GM18858 (cell line): ENCODE data around the gene TOMM5.

Experiments
- ATAC-seq: cut with Tn5 transposase; IDR thresholded peaks from one replicate; pipeline ENCODE4 v1.9.1; 2021; ENCODE audit not compliant: unreplicated experiment

The TOMM5 gene

DNA sequence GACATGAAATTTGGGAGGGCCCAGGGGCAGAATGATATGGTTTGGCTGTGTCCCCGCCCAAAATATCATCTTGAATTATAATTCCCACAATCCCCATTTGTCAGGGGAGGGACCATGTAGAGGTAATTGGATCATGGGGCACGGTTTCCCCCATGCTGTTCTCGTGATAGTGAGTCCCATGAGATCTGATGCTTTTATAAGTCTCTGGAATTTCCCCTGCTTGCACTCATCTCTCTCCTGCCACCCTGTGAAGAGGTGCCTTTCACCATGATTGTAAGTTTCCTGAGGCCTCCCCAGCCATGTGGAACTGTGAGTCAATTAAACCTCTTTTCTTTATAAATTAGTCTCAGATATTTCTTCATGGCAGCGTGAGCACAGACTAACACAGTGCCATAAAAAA, 27.5 kb downstream of the TOMM5 start:
- ATAC-seq, result no peak

DNA sequence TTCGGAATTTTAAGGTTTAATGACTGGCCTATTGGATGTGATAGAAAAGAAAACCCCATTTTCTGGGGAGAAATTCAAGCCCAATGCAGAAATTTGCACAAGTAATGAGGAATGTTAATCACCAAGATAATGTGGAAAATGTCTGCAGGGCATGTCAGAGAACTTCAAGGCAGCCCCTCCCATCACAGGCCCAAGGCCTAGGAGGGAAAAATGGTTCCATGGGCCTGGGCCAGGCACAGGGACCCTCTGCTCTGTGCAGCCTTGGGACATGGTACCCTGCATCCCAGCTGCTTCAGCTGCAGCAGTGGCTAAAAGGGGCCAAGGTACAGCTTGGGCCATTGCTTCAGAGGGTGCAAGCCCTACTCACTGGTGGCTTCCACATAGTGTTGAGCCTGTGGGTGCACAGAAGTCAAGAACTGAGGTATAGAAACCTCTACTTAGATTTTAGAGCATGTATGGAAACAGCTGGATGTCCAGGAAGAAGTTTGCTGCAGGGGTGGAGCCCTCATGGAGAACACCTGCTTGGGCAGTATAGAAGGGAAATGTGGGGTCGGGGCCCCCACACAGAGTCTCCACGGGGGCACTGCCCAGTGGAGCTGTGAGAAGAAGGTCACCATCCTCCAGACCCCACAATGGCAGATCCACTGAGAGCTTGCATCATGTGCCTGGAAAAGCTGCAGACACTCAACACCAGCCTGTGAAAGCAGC, 28.4 kb downstream of the TOMM5 start:
- no peak for ATAC-seq

DNA sequence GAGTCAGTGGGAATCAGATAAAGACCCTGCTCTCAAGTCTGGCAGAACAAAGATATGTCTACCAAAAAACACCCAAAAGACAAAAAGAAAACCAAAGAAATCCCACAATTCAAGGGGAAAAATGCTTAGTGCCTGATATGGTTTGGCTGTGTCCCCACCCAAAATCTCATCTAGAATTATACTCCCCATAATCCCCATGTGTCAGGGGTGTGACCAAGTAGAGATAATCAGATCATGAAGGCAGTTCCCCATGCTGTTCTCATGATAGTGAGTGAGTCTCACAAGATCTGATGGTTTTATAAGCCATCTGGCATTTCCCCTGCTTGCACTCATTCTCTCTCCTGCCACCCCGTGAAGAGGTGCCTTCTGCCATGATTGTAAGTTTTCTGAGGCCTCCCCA, 29.6 kb downstream of the TOMM5 start:
- no peak for ATAC-seq

DNA sequence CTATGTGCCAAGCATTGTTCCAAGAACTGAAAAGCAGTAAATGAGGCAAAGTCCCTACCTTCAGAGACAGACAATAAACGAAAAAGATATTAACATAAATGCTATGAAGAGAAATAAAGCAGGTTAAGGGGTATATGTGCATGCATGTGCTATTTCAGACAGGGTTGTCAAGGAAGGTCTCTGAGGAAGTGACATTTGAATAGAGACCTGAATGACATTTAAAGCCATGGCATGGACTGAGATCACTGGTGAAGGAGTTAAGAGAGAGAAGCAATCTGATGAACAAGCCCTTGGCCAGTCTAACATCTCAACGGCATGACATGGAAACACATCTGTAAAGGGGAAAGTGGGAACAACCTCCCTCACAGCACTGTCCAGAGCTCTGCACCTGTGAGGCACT, 30.7 kb downstream of the TOMM5 start:
- no peak for ATAC-seq

DNA sequence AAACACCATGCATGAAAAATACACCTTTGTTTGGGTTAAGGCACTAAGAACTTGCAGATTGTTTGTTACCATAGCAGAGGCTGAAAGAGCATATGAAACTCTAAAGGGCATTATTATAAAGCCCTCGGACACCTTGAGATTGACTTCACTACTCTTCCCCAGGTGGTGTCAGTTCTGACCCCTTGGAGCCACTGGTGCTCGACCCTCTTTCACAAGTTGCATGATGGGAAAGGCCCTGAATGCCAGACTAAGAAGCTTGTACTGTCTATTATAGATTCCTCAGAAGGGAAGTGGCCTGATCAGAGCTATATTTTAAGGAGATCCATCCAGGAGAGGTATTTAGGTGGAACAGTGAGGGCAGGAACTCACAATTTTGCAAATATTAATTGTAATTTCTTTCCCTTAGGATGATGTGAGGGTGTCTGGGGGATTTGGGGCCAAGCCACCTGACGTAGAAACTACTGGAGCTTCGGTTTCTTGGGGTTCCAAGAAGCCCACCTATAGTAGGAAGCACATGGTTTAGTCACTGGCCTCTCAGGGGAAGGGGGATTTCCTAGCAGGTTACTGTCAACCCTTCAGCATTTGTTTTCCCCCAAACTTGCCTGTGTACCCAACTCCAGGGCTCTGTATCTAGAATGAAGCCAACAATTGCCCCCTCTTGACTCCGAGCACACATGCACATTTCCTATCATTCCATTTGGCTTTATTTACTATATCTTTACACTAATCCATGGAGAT, 32.4 kb downstream of the TOMM5 start:
- ATAC-seq, result no peak

DNA sequence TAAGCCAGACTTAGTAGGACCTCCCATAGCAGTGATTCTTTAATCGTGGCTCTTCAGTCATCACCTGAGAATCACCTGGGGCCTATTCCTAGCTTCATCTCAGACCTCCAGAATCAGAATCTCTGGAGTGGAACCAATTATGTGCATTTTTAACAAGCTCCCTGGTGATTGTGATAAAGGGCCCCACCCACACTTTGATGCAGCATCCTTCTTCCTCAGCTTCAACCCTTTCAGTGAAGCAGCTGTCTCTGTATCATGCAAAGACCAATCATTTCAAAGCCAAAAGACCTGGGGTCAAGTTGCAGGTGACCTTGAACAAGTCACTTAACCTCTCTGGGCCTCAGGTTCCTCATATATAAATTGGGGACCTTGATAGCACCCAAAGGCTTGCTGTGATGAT, 33.3 kb downstream of the TOMM5 start:
- no peak for ATAC-seq

DNA sequence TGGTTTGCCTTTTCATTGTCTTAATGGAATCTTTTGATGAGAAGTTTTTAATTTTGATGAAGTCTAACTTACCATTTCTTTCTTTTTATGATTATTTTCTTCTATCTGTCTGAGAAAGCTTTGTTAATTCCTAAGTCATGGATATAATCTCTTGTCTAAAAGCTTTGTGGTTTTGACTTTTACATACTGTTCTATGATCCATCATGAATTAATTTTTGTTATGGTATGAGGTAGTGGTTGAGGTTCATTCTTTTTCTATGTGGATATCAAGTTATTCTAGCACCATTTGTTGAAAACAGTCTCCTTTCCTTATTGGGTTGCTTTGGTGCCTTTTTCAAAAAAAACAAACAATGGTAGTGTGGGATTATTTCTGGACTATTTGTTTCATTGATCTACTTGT, 36.6 kb downstream of the TOMM5 start:
- no peak for ATAC-seq

DNA sequence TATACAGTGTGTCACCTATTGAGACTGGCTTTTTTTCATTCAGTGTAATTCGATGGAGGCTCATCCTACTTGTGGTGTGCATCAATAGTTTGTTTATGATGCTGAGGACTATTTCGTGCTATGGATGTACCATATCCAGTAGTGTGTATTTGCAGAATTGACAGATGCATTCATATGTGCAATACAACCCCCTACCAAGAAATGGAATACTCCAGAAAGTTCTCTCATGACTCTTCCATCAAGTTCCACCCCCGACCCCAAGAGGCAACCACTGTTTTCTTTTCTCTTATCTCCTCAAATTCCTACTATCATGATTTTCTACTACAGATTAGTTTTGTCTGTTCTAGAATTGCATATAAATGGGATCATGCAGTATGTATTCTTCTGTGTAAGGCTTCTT, 38.1 kb downstream of the TOMM5 start:
- ATAC-seq, result no peak

DNA sequence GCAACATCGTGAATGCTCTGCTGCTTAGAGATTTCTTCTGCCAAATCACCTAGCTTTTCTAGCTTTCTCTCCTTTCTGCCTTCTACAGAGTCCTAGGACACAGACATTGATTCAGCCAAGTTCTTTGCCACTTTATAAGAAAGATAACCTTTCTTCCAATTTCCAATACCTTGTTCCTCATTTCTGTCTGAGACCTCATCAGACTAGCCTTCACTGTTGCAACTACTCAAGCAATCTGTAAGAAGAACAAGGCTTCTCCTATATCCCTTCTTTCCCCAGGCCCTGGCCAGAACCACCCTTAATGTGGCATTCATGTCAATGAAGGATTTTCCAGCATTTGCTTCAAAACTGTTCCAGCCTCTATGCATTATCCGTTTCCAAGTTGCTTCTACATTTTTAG, 40.5 kb downstream of the TOMM5 start:
- ATAC-seq, result no peak

DNA sequence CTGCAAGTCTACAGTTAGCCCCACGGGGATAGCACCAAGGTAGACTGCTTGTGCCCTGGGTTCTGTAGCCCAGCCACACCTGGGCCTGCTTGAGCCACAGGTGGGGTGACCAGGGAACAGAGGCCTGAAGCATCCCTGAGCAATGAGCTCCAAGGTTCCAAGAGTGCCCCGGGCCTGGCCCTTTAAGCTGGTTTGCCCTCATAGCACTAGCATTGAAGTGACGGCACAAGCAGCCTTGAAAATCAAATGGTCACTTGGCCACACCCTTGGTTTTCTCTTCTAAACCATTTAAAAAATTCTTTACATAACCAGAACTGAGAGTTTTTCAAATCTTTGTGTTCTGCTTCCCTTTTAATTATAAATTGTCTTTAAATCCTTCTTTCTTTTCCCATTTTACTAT, 40.9 kb downstream of the TOMM5 start:
- ATAC-seq, result no peak

DNA sequence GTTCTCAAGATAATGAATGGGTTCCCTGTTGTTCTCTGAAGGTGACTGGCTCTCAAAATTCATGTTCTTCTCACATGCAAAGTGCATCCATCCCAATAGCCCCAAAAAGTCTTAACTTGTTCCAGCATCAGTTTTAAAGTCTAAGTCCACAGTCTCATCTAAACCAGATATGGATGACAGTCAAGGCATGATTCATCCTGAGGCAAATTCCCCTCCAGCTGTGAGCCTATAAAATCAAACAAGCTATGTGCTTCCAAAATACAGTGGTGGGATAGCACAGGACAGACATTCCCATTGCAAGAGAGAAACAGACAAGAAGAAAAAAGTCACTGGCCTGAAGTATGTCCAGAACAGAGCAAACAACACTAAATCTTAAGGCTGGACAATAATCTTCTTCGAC, 41.6 kb downstream of the TOMM5 start:
- no peak for ATAC-seq

DNA sequence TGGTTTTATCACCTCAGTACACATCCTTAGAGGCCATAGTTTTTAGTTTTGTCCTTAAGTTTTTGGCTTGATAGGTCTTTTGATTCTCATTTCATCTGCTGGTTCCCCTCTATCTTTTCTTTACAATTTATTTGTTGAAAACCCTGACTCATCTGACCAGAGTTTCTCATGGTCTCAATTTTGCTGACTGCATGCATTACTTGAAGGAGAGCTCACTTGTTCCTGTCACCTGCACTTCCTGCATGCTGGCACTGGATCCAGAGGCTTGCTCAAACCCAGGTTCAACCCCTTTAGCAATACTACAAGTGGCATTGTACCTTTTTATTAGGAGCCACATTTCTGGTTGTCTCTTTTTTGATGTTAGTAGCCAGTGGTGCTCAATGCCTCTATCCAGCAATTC, 42.9 kb downstream of the TOMM5 start:
- no peak for ATAC-seq

DNA sequence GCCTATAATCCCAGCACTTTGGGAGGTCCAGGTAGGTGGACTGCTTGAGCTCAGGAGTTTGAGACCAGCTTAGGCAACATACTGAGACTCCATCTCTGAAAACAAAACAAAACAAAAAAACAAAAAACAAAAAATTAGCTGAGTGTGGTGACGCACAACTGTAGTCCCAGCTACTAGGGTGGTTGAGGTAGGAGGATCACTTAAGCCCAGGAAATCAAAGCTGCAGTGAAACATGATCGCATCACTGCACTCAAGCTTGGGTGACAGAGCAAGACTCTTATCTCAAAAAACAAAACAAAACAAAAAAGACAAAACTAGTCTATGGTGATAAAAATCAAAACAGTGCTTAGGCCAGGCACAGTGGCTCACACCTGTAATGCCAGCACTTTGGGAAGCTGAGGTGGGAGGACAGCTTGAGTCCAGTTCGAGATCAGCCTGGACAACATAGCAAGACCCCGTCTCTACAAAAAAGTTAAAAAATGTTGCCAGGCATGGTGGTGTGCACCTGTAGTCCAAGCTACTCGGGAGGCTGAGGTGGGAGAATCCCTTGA, 45.0 kb downstream of the TOMM5 start:
- no peak for ATAC-seq

DNA sequence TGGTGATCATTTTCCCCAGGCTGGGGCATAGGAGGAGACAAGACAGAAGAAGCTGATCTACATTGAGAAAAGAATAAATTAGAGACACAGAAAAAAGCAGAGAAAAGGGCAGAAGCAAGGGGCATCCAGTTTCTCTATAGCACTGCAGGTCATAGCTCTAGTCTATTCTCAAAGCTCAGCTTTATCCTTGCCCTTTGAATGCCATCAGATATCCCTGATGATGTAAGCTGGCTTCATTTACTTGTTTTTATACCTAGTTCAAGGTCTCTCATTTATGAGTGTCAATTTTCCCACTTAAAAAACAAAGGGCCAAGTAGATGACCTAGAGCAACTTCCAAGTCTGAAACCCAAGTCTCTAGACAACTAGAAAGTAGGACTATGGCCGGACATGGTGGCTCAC, 48.9 kb downstream of the TOMM5 start:
- no peak for ATAC-seq

DNA sequence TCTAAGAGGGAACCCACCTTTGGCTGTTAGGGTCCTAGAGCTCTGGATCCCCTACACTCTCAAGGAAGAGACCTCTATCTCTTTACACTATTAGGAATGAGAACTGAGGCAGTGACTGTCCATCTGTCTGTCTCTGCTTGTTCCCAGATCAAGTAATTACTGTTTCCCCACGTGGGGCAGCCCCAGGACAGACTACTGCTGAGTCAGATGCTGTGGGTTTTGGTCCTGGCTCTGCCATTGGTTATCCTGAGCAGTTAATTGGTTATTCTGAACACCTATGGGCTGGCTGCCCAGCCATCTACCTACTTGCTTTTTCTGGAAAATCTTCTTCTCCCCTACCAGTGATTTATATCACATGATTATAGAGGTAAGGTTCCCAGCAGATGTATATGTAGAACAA, 49.5 kb downstream of the TOMM5 start:
- ATAC-seq, result no peak

DNA sequence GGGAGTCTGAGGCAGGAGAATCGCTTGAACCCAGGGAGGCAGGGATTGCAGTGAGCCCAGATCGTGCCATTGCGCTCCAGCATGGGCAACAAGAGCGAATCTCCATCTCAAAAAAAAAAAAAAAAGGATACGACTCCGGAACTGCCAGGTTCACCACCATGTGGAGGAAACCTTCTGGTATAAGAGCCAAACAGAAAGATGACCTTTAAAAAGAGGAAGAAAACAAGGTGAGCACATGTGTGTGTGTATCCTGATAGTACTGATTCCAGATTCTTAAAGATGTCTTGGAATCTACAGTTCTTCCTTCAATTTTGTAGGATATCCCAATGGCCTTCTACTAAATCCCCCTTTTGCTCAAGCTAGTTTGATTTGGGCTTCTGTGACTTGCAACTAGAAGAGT, 49.9 kb downstream of the TOMM5 start:
- ATAC-seq, result no peak

DNA sequence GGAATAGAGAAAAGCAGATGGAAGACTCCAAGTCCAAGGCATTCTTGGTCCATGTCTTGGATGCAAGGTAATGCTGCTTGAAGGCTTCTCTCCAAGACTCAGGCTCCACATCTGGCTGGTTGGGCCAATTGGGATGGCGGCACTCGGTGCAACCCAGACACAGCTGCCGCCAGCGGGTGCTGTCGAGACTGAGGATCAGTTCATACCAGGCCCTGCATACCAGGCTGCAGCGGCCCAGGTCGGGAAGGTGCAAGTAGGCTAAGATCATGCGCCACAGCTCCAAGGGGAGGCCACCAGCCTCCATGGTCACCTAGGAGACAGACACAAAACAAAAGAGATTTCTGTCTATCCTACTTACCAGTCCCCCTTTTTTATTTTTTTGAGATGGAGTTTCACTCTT, 50.9 kb downstream of the TOMM5 start:
- ATAC-seq, result no peak

DNA sequence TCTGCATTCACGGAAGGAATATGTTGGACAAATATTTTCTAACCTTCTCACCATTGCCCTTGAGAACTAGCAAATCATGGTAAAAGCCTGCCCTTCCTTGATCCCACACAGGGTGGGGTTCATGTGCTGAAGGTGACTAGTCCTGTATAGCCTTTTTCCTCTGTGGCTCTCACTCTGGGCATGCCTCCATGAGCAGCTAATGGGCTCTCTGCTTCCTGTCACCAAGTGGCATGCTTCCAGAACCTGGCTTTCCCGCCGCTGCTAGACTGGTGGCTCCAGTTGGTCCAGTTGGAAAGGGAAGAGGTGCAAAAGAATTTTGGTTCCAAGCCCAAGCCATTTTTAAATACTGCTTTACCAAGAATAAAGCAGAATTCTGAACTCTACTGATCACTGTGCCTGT, 51.8 kb downstream of the TOMM5 start:
- ATAC-seq, result no peak

DNA sequence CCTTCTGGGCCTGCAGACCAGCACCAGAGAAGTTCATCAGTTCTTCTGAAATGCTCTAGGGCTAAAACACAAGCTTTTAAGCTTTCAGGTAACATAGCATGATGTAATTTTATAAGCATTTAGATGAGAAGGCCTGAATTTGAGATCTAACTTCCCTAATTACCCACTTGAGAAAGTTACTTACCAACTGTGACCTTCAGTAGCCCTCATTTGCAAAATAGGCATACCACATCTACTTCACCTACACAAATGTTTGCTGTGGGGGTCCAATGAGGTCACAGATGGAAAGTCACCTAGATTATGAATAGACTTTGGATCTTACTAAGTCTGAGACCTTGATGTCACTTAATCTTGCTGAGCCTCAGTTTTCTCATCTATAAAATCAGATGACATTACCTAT, 52.8 kb downstream of the TOMM5 start:
- ATAC-seq, result no peak
